ENCODE results near the gene TMEM107.

Gene TMEM107

DNA sequence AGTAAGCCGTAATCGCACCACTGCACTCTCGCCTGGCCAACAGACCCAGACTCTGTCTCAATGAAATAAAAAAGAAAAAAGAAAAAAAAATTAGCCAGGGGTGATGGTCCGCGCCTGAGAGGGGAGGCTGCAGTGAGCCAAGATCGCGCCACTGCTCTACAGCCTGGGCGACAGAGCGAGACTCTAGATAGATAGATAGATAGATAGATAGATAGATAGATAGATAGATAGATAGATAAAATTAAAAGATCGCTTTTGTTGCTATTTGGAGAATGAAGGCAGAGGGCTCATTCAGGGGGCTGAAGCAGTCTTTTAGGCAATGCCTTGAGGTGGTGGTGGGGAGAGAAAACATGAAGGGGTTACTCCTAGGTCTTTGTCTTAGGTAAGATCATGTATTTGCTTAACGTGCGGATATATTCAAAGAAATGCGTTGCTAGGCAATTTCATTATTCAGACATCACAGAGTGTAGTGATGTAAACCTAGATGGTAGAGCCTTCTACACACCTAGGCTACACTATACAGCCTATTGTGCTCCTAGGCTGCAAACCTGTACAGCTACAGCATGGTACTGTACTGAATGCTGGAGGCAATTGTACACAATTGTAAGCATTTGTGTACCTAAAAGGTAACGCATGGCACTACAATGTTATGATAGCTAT is 47.9 kb downstream of the TMEM107 start:
- DNase-seq = no peak

DNA sequence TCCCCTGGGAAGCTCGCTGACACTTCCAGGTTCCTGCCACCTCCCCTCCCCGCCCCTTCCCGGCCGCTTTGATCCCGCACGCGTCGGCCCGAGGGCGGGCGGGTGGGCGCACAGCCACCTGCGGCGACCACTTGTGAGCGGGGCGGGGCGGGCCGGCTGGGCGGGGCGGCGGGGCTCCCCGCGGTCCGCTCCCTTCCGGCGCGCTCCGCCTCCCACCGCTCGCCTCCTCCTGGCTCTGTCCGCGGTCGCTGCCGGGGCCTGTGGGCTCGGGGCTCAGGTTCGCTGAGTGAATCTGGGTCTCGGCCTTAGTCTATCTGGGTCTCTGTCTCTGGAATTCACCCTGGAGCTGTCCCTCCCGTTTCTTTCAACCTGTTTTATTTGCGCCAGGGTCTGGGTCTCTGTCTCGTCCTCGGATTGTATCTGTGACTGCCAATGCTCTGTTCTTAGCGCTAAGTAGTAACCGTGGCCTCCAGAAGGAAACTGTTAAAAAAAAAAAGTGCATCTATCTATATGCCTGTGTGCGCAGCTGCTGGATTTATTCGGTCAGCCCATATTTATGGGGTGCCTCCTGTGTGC is 49.6 kb downstream of the TMEM107 start:
- peak; percentile 19 to 46 for DNase-seq

DNA sequence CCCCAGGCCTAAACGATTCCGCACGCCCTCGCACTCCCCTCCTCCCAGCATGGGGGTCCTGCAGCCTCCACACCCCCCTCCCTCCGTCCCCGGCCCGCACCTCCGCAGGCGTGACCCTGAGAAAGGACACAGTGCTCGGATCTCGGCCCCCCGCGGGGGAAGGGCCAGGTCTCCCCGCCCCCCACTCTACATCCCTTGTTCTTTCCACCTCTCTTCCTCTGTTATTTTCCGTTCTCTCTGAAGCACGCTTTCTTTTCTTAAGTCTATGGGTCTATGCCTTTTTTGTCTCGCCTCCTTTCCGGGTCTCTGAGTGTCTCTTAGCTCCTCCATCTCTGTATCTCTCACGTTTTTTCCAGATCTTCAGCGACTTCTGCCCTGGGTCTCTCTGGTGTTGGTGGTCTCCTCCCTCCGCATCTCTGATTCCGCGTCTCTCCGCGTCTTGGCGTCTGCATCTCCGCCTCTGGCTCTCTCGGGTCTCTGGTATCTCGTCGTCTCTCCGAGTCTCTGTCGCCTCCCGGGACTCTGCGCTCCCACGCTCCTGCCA is 50.2 kb downstream of the TMEM107 start:
- DNase-seq = peak in 1 of 2 donors; percentile 24

DNA sequence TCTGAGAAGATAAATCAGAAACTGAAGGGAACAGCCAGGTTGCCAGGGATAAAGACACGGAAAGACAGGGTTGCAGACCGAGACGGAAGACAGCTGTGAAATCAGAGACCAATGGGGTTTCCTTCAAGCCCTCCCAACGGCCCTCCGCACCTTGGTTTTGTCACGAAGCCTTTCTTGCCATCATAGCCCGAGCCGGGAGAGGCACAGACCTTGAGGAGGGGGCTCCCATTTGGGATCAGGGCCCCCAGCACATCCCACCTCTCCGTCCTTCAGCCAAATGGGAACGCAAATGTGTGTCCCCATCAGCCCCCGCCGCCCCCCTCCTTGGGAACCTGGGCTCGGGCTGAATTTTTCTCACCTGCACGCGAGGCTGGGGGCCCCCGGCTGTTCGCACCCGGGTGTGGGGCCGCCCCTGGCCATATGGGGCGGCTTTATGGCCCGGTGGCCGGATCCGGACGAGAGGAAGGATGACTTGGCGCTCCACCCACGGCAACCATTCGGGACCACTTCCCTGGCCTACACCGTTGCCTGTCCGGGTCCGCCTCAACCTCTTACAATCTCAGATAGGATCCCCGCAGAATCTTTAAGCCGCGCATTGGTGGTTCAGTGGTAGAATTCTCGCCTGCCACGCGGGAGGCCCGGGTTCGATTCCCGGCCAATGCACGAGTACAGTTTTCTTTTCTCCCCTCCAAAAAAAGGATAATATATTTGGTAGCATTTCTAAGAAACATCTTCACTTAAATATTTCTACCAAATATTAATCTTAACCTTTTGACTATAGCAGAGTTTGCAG is 50.8 kb downstream of the TMEM107 start:
- DNase-seq = peak; percentile 79 to 92

DNA sequence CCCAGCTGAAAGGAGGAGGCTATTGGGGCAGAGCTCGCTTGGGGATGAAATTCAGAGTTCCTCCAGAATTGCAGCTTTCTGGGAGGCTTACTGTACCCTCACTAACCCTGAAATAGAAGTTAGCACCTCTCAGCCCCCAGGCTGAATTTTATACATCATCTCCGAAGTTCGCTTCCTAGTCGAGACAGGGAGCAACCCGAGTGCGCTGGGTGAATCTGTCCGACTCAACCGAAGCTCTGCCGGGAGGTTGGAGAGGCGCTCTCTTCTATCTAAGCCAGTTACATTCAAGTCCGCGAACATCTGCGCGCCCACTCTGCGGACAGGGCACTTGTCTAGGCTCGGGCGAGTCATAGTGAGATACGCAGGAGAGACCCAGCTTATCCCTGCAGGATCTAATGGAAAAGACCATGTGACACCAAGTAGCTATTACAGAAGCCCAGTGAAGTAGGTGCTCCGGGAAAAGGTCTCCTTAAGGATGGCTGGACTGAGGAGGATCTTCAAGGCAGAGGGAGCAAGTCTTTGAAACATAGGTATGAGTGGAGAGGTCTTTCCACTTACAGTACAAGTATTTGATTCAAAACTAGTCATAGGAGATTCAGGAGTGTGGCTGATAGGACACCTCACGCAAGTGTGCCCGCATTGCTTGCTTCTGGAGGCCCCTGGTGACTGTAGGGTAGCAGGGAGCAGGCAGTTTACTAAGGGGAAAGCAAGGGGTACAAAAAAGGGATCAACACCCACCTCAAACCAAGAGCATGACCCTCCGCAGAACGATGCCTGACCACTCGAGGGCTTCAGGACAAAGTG is 51.6 kb downstream of the TMEM107 start:
- DNase-seq = peak in 1 of 2 donors; percentile 23

DNA sequence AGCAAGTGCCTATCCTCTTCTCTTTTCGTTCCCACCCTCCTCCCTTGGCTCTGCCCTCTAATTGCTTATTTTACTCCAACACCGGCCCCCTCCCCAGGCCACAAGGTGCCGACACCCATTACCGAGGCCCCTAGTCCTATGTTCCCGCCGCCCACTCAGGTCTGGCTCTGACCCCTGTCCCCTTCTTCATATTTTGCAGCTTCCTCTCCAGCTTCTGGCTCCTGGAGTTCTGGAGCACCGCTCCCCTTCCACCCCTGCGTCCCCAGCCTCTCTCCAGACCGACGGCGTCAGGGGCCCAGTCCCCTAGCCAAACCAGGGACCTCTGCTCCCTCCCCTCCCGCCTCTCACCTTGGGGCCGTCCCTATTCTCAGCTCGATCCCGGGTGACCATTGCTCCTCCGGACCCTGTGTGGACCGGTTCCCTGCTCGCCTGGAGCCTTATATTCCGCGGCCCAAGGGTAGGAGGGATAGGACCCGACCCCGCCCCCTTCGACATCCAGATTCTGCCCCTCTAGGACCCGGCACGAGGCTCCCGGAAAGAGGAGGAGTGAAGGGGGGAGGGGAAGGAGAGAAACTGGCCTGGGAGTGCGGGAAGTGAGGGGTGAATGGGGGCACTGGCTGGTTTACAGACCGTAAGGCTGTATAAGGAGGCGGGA is 52.4 kb downstream of the TMEM107 start, which contains the start of gene HES7:
TSS of gene HES7 (minus strand) at position 412 of the 655 bp plus-strand sequence. CDS start at position 390, 22 bp downstream.
- DNase-seq = no peak

DNA sequence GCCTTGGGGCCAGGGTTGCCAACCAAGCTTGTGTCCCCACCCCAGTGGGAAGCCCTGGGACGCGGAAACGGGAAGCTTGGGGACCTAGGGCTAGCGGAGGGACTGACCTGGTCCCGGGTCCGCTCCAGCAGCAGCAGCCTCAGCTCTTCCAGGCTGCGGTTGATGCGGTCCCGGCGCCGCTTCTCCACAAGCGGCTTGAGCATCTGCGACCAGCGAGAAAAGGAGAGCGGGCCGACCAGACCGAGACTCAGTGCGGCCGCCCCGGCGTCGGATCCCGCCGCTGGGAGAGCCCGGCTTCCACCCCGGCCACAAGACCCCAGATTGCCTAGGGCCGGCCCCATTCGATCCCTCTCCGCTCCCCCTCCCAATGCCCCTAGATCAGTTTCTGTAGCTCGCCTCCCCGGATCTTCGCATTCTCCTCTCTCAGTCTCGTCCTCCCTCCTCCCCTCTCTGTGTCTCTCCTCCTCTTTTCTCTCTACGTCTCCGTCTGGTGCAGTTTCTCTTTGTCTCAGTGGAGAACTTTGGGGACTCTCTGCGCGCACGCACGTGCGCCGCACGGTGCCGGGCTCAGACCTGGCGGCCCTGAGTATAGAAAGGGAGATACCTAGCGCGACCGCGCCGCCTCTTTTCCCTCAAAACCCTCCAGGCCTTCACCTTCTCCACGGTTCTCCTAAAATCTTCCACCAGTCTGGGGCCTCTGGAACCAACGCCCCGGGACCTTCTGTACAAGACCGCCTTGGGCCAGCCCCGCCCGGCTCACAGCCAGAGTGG is 53.1 kb downstream of the TMEM107 start:
- peak; percentile 37 to 45 for DNase-seq
